ENCODE measurements around the gene NRG2.

DNA sequence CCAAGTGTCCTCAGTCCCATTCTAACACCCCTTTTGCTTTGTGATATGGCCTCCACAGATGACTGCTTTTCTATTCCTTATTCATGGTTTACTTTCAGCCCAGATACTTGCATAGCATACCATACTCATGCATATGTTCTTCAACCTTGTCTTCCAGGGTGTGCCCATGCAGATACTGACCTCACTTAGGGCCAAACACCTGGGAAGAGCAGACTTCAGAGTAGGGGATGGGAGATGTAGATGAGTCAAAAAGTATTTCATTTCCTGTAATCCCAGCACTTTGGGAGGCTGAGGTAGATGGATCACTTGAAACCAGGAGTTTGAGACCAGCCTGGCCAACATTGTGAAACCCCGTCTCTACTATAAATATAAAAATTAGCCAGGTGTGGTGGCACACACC lies 58.3 kb downstream of the NRG2 start:
- TF ChIP-seq CTCF (conservative IDR thresholded peaks at IDR 0.05; ENCODE audit: low read depth in 2 of 2), result no peak
- no peak for TF ChIP-seq EZH2 (IDR thresholded peaks at IDR 0.05; ENCODE audit: low read depth, unreplicated experiment)
- TF ChIP-seq EZH2phosphoT487 (IDR thresholded peaks at IDR 0.05; ENCODE audit: unreplicated experiment), result no peak
- no peak for TF ChIP-seq CREB1 (CRISPR knock-in tag; IDR thresholded peaks at IDR 0.05; ENCODE audit: low read depth)
- TF ChIP-seq POLR2AphosphoS5 (IDR thresholded peaks at IDR 0.05; ENCODE audit: low read depth), result no peak
- no peak for TF ChIP-seq JUNB (IDR thresholded peaks at IDR 0.05; ENCODE audit: unreplicated experiment)
- TF ChIP-seq, protein P1, sequence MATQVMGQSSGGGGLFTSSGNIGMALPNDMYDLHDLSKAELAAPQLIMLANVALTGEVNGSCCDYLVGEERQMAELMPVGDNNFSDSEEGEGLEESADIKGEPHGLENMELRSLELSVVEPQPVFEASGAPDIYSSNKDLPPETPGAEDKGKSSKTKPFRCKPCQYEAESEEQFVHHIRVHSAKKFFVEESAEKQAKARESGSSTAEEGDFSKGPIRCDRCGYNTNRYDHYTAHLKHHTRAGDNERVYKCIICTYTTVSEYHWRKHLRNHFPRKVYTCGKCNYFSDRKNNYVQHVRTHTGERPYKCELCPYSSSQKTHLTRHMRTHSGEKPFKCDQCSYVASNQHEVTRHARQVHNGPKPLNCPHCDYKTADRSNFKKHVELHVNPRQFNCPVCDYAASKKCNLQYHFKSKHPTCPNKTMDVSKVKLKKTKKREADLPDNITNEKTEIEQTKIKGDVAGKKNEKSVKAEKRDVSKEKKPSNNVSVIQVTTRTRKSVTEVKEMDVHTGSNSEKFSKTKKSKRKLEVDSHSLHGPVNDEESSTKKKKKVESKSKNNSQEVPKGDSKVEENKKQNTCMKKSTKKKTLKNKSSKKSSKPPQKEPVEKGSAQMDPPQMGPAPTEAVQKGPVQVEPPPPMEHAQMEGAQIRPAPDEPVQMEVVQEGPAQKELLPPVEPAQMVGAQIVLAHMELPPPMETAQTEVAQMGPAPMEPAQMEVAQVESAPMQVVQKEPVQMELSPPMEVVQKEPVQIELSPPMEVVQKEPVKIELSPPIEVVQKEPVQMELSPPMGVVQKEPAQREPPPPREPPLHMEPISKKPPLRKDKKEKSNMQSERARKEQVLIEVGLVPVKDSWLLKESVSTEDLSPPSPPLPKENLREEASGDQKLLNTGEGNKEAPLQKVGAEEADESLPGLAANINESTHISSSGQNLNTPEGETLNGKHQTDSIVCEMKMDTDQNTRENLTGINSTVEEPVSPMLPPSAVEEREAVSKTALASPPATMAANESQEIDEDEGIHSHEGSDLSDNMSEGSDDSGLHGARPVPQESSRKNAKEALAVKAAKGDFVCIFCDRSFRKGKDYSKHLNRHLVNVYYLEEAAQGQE (IDR thresholded peaks at IDR 0.05; ENCODE audit: unreplicated experiment), result no peak
- no peak for TF ChIP-seq ETS1 (IDR thresholded peaks at IDR 0.05)
- no peak for TF ChIP-seq NANOG (IDR thresholded peaks at IDR 0.05; ENCODE audit: borderline replicate concordance)
- no peak for TF ChIP-seq STAT1 (IDR thresholded peaks at IDR 0.05; ENCODE audit: unreplicated experiment)

Data from GM23338 (cell line).